AG09319 (cell line): ENCODE results near the gene PNKD.

Source experiments
- DNase-seq: peaks from one replicate; pipeline ENCODE4 v3.0.0-alpha.2; 2010; ENCODE audit warnings: low read depth; ENCODE audit errors: extremely low read depth
- TF ChIP-seq, protein P1 (sequence below): IDR thresholded peaks from 2 replicates; pipeline ENCODE4 v1.5.1; 2011; ENCODE audit warnings: low read depth, mild to moderate bottlenecking, inconsistent platforms, low read length, moderate library complexity

The PNKD gene

DNA sequence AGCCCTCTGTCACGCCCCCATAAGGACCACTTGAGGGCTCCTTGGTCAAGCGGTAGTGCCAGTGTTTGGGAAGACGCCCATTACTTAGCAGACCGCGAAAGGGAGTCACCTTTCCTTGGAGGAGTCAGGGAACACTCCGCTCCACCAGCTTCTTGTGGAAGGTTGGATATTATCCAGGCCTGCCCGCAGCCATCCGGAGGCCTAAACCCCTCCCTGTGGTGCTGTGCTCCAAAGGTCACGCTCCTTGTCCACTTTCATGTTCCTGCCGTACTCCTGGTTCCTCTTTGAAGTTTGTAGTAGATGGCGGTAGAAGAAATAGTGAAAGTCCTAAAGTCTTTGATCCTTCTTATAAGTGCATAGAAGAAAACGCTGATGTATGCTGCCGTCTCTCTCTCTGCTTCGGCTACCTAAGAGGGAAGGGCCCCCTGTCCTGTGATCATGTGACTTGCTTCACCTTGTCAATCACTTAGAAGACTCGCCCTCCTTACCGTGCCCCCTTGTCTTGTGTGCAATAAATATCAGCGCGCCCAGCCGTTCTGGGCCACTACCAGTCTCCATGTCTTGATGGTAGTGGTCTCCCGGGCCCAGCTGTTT lies 84.6 kb downstream of the PNKD start:
- TF ChIP-seq, protein P1, sequence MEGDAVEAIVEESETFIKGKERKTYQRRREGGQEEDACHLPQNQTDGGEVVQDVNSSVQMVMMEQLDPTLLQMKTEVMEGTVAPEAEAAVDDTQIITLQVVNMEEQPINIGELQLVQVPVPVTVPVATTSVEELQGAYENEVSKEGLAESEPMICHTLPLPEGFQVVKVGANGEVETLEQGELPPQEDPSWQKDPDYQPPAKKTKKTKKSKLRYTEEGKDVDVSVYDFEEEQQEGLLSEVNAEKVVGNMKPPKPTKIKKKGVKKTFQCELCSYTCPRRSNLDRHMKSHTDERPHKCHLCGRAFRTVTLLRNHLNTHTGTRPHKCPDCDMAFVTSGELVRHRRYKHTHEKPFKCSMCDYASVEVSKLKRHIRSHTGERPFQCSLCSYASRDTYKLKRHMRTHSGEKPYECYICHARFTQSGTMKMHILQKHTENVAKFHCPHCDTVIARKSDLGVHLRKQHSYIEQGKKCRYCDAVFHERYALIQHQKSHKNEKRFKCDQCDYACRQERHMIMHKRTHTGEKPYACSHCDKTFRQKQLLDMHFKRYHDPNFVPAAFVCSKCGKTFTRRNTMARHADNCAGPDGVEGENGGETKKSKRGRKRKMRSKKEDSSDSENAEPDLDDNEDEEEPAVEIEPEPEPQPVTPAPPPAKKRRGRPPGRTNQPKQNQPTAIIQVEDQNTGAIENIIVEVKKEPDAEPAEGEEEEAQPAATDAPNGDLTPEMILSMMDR, result no peak
- DNase-seq, result no peak

DNA sequence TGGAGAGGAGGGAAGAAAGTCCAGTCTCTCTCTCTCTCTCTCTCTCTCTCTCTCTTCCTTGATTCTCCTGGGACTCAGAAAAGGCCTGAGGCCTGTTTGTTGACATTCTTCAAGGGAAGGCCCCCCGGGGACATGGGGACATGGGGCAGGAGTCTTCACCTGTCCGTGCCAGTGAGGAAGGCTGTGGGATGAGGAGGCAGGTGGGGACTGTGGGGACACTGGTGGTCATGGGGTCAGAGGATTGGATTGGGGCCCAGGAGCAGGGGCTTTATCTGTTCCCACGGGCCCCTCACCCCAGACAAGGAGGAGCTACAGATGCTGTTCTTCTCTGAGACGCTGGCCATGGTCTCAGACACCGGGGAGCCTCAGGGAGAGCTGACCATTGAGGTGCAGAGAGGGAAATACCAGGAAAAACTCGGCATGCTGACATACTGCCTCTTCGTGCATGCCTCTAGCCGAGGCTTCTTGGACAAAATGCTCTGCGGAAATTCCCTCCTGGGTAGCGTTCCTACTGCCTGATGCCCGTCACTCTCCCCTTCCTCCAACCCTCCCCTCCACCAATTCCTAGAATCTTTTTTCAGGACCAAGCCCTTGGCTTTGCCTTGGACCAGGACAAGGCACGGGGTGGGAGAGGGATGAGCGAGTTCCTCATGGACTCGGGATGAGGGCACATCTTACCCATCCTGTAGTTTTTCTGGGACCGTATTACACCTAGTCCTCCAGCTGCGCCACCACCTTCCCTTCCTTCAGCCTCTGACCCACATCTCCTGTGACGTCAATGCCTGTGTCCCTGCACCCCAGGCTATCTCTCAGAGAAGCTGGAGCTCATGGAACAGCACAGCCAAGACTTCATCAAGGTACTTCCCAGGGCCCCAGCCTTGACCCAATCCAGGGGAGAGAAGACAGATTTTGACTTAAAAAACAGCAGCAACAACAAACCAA lies 87.2 kb downstream of the PNKD start:
- DNase-seq, result no peak
- TF ChIP-seq, protein P1, result no peak

DNA sequence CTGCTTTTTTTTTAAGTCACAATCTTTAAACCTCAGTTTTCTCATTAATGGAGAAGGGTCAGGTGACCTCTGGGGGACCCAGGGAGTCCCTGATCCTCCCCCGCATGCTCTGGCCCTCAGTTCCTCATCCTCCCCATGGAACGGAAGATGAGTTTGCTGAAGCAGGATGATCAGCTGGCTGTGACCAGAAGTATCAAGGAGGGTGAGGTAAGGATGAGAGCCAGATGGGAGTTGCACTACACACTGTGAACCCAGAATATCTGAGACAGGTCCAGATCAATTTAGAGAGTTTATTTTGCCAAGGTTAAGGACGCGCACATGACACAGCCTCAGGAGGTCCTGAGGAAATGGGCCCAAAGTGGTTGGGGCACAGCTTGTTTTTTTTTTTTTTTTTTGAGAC lies 90.1 kb downstream of the PNKD start:
- TF ChIP-seq, protein P1, result no peak
- no peak for DNase-seq

DNA sequence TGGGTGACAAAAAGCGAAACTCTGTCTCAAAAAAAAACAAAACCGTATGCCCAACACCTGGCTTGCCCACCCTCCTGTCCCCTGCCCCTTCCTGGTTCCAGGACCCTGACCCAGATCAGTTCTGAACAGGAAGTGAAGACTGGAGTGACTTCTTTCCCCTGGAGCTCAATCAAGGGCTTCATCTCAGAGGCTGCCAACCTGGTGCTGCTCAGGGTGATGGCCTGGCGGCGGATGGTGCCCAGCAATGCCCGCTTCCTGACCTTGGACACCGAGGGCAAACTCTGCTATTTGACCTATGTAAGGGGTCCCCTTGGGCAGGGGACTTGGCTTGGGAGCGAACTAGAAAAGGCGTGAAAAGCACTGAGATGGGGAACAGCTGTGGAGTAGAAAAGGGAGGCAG lies 92.3 kb downstream of the PNKD start:
- no peak for DNase-seq
- TF ChIP-seq, protein P1, result no peak

DNA sequence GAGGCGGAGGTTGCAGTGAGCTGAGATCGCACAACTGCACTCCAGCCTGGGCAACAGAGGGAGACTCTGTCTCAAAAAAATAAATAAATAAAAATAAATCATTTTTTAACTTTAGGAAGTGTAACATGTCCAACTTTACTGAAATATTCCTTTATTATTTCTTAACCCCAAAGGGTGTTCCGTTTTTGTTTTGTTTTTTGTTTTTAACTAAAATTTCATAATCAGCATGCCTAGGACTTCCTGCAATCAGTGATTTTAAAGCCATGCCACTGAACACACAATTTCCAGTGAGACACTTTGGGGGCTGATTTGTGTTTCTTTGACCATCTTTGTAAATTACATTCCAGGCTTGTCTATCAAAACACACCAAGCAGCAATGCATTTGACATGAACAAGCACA lies 93.4 kb downstream of the PNKD start:
- TF ChIP-seq, protein P1, result no peak
- DNase-seq, result no peak

DNA sequence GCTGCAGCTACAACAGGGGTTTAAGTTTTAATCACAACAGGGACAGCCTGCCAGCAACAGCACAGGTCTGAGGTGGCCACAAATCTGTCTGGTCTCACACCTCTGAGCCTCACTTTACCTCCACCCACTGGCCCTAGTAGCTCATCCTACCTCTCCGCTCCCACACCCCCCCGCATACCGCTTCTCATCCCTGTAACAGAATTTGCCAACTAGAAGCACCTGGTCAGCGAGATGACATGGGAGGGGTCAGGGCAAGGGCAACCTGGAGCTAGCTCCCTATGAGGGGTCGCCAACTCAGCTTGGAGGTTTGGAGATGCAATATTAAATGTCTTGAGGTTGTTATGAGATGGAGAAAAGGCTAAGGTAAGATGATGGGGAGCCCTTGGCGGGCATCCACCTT lies 93.9 kb downstream of the PNKD start:
- DNase-seq, result no peak
- TF ChIP-seq, protein P1, result no peak
